PFSK-1 (cell line): ENCODE results near the gene YBEY.

Experiments
- FOXP2 ChIP-seq: optimal IDR thresholded peaks from 2 replicates; pipeline ENCODE3; 2011; ENCODE audit warnings: borderline replicate concordance, control low read depth, inconsistent platforms; ENCODE audit not compliant: insufficient read depth; ENCODE audit errors: extremely low read length, extremely low read depth
- POLR2AphosphoS5 ChIP-seq: IDR thresholded peaks from 2 replicates; pipeline ENCODE4 v1.6.1; 2012; ENCODE audit warnings: low read depth, mild to moderate bottlenecking, control low read depth, low read length, moderate library complexity
- SIN3A ChIP-seq: IDR thresholded peaks from 2 replicates; pipeline ENCODE4 v1.6.1; 2012; ENCODE audit warnings: mild to moderate bottlenecking, low read length, moderate library complexity, borderline replicate concordance; ENCODE audit not compliant: insufficient read depth
- TAF1 ChIP-seq: IDR thresholded peaks from 2 replicates; pipeline ENCODE4 v1.6.1; 2012; ENCODE audit warnings: low read length, control low read depth, borderline replicate concordance; ENCODE audit not compliant: insufficient read depth
- TF ChIP-seq, protein P1 (sequence below), 2 experiments: IDR thresholded peaks; 2 replicates each; pipeline versions ENCODE4 v1.6.1 to v1.8.0; 2011 to 2012; ENCODE audit warnings: low read depth in 2 of 2, low read length in 2 of 2, control low read depth in 1 of 2, inconsistent platforms in 1 of 2, mild to moderate bottlenecking in 1 of 2, moderate library complexity in 1 of 2; ENCODE audit not compliant: insufficient read depth in 1 of 2

Gene YBEY

DNA sequence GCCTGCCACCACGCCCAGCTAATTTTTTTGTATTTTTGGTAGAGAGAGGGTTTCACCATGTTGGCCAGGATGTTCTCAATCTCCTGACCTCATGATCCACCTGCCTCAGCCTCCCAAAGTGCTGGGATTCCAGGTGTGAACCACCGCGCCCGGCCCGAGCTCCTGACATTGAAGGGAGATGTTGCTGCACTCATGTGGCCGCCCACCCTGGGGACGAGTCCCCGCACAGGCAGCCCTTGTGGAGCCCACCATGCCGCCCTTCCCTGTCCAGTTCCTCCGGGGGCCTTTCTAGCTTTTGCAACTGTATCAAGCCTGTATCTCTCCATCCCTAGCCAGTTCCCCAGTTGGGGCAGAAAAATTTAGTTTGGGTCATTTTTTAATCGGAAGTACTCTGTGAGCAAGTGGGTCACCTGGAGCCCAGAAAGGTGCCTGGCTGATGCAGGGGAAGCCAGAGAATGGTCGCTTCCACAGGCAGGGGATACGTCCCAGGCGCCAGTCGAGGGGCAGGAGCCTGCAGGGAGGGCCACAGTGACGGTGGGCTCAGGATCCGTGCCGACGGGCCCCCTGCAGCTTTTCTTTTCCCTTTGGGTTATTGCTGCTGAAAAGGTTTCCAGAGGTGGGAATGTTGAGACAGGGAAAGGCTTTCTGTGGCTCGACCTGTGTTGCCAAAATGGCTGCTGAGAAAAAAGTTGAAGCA is 58.2 kb downstream of the YBEY start:
- TF ChIP-seq POLR2AphosphoS5: no peak
- TF ChIP-seq TAF1: no peak

DNA sequence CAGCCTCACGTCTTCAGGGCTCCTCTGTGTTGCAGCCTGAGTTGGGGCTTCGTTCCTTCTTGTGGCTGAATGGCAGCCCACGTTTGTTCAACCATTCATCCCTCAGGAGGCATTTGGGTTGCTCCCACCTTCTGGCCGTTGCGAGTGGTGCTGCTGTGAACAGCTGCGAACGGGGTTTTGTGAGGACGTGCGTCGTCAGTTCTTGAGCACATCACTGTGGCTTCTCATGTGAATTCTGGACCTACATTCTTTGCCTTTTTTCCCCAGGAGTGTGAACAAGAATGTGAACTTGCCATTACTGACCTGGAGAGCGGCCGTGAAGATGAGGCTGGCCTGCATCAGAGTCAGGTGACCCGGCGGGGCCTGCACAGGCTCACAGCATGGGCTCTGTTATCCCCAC is 59.7 kb downstream of the YBEY start:
- TF ChIP-seq POLR2AphosphoS5 (no peak), FOXP2 (no peak), SIN3A (no peak), TAF1 (no peak)
- TF ChIP-seq, protein P1, sequence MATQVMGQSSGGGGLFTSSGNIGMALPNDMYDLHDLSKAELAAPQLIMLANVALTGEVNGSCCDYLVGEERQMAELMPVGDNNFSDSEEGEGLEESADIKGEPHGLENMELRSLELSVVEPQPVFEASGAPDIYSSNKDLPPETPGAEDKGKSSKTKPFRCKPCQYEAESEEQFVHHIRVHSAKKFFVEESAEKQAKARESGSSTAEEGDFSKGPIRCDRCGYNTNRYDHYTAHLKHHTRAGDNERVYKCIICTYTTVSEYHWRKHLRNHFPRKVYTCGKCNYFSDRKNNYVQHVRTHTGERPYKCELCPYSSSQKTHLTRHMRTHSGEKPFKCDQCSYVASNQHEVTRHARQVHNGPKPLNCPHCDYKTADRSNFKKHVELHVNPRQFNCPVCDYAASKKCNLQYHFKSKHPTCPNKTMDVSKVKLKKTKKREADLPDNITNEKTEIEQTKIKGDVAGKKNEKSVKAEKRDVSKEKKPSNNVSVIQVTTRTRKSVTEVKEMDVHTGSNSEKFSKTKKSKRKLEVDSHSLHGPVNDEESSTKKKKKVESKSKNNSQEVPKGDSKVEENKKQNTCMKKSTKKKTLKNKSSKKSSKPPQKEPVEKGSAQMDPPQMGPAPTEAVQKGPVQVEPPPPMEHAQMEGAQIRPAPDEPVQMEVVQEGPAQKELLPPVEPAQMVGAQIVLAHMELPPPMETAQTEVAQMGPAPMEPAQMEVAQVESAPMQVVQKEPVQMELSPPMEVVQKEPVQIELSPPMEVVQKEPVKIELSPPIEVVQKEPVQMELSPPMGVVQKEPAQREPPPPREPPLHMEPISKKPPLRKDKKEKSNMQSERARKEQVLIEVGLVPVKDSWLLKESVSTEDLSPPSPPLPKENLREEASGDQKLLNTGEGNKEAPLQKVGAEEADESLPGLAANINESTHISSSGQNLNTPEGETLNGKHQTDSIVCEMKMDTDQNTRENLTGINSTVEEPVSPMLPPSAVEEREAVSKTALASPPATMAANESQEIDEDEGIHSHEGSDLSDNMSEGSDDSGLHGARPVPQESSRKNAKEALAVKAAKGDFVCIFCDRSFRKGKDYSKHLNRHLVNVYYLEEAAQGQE (IDR thresholded peaks at IDR 0.05; ENCODE audit: insufficient read depth in 1 of 2, low read depth in 2 of 2, low read length in 2 of 2): no peak

DNA sequence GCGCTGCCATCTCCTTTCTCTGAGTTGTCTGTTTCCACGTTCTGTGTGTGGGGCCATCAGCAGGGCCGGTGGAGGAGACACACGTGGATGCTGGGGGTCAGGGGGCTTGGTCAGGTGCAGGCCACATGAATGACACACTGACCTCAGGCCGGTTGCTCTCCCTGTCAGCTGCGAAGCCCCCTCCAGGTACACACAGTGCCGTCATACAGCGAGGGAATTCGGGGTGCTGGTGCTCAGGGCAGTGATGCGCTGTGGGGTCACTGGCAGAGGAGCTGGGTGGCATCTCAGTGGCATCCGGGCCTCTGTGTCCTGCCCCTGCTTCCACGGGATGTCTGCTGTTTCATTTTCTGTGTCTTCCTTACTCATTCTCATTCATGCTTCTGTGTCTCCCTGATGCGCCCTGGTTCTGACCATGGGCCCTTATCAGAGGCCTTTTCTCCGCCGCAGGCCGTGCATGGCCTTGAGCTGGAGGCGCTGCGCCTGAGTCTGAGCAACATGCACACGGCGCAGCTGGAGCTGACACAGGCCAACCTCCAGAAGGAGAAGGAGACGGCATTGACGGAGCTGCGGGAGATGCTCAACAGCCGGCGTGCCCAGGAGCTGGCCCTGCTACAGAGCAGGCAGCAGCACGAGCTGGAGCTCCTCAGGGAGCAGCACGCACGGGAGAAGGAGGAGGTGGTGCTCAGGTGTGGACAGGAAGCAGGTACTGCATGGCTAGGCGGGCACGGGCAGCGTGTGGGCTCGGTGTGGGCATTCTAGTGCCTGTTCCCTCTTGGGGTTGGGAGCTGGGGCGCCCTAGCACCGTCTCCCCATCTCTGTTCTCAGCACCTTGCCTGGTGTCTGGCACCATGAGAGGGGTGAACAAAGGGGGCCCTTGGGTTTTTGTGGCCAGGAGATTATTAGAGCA is 60.4 kb downstream of the YBEY start:
- TF ChIP-seq SIN3A (no peak), POLR2AphosphoS5 (no peak), TAF1 (no peak), FOXP2 (no peak)
- TF ChIP-seq, protein P1 (IDR thresholded peaks at IDR 0.05; ENCODE audit: insufficient read depth in 1 of 2, low read depth in 2 of 2, low read length in 2 of 2): no peak

DNA sequence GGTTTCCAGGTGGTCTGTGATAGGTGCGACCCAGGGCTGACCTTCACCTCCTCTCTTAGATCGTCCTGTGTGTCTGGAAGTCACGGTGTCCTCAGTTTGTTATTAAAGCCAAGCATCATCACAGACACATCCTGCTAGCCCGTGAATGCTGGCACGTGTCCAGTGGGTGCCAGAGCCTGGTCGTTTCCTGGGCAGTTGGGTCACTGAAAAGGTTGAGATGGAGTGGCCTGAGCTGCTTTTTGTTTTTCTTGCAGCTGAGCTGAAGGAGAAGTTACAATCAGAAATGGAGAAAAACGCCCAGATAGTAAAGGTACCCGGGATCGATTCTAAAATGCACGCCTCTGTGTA is 61.0 kb downstream of the YBEY start:
- TF ChIP-seq TAF1 (no peak), FOXP2 (no peak), SIN3A (no peak), POLR2AphosphoS5 (no peak)
- TF ChIP-seq, protein P1 (IDR thresholded peaks at IDR 0.05; ENCODE audit: insufficient read depth in 1 of 2, low read depth in 2 of 2, low read length in 2 of 2): no peak
